Neural cell (in vitro differentiated cells): ENCODE results near the gene KRTAP4-8. TPM values are rescaled to one million over a fixed set of nuclear protein-coding genes. Genes with fewer than 3 reads are reported as not detected.
"Not testable (repeated sequence)": the region's sequence is repeated elsewhere in the genome, so short reads cannot be mapped to it uniquely, and the experiment has no call there.

Source experiments
- H2AFZ ChIP-seq: fragments of 200-600, 300-800 bp; sonication (generic), shearing (Covaris generic); 2 replicates; pipeline ENCODE4 v1.6.0; 2014; ENCODE audit warnings: low read depth, mild to moderate bottlenecking, antibody characterized with exemption, low read length, moderate library complexity
- H3F3A ChIP-seq: fragments of 200-600 bp; shearing (Covaris generic); 2 replicates; pipeline ENCODE4 v1.6.1; 2016; ENCODE audit warnings: mild to moderate bottlenecking, moderate library complexity, mixed read lengths, antibody characterized with exemption, low read length; ENCODE audit not compliant: insufficient read depth, poor library complexity, severe bottlenecking
- H3K27ac ChIP-seq: fragments of 200-600, 300-800 bp; sonication (generic), shearing (Covaris generic); 2 replicates; pipeline ENCODE4 v1.5.1; 2014; ENCODE audit warnings: mild to moderate bottlenecking, low read length, moderate library complexity
- H3K27me3 ChIP-seq: fragments of 300-800, 200-600 bp; sonication (generic), shearing (Covaris generic); 2 replicates; pipeline ENCODE4 v1.6.0; 2014; ENCODE audit warnings: mild to moderate bottlenecking, low read depth, low read length, moderate library complexity; ENCODE audit not compliant: insufficient read depth
- H3K36me3 ChIP-seq: fragments of 300-800, 200-600 bp; sonication (generic), shearing (Covaris generic); 2 replicates; pipeline ENCODE4 v1.5.1; 2014; ENCODE audit warnings: mild to moderate bottlenecking, antibody characterized with exemption, low read length, moderate library complexity; ENCODE audit not compliant: insufficient read depth
- H3K4me2 ChIP-seq: fragments of 300-800, 200-600 bp; sonication (generic), shearing (Covaris generic); 2 replicates; pipeline ENCODE4 v1.6.0; 2014; ENCODE audit warnings: mild to moderate bottlenecking, low read length
- H3K4me3 ChIP-seq: fragments of 300-800, 200-600 bp; sonication (generic), shearing (Covaris generic); 2 replicates; pipeline ENCODE4 v1.5.1; 2014; ENCODE audit warnings: mild to moderate bottlenecking, low read length, moderate library complexity
- H3K79me2 ChIP-seq: fragments of 200-600 bp; shearing (Covaris generic); replicated peaks from 2 replicates; pipeline ENCODE4 v1.6.0; 2014; ENCODE audit warnings: mild to moderate bottlenecking, low read length, moderate library complexity; ENCODE audit not compliant: insufficient read depth
- H3K9ac ChIP-seq: fragments of 300-800, 200-600 bp; sonication (generic), shearing (Covaris generic); 2 replicates; pipeline ENCODE4 v1.6.1; 2016; ENCODE audit warnings: mild to moderate bottlenecking, low read length, mixed read lengths
- H3K9me2 ChIP-seq: fragments of 200-600 bp; shearing (Covaris generic); 2 replicates; pipeline ENCODE4 v1.6.1; 2016; ENCODE audit warnings: mild to moderate bottlenecking, low read length, mixed read lengths; ENCODE audit not compliant: insufficient read depth
- H3K9me3 ChIP-seq: fragments of 200-600, 300-800 bp; sonication (generic), shearing (Covaris generic); 2 replicates; pipeline ENCODE4 v1.6.1; 2016; ENCODE audit warnings: mild to moderate bottlenecking, mixed run types, low read length, moderate library complexity, mixed read lengths
- H4K20me1 ChIP-seq: fragments of 200-600 bp; shearing (Covaris generic); 2 replicates; pipeline ENCODE4 v1.6.1; 2016; ENCODE audit warnings: mild to moderate bottlenecking, mixed run types; ENCODE audit not compliant: insufficient read depth
- CTCF ChIP-seq: fragments of 450-650 bp; IDR thresholded peaks from 2 replicates; pipeline ENCODE4 v1.5.1; 2014; ENCODE audit warnings: antibody characterized with exemption, mild to moderate bottlenecking, moderate library complexity; ENCODE audit not compliant: poor library complexity, severe bottlenecking
- EP300 ChIP-seq: fragments of 450-650 bp; conservative IDR thresholded peaks from 2 replicates; pipeline ENCODE4 v1.6.1; 2014; ENCODE audit warnings: antibody characterized with exemption, mild to moderate bottlenecking, moderate library complexity; ENCODE audit not compliant: poor library complexity, severe bottlenecking
- EZH2 ChIP-seq: fragments of 200-600, 300-800 bp; shearing (Covaris generic), sonication (generic); IDR thresholded peaks from 2 replicates; pipeline ENCODE4 v1.6.1; 2014; ENCODE audit warnings: antibody characterized with exemption, low read length, borderline replicate concordance, mild to moderate bottlenecking; ENCODE audit not compliant: insufficient read depth, poor library complexity, severe bottlenecking
- MXI1 ChIP-seq: fragments of 450-650 bp; conservative IDR thresholded peaks from 2 replicates; pipeline ENCODE4 v1.6.1; 2014; ENCODE audit warnings: antibody characterized with exemption, mild to moderate bottlenecking; ENCODE audit not compliant: poor library complexity, severe bottlenecking
- POLR2AphosphoS5 ChIP-seq: IDR thresholded peaks from 2 replicates; pipeline ENCODE4 v1.6.1; 2012
- RAD21 ChIP-seq: fragments of 450-650 bp; conservative IDR thresholded peaks from 2 replicates; pipeline ENCODE4 v1.6.1; 2014; ENCODE audit warnings: antibody characterized with exemption, mild to moderate bottlenecking, moderate library complexity
- REST ChIP-seq: IDR thresholded peaks from 2 replicates; pipeline ENCODE4 v1.6.1; 2012; ENCODE audit warnings: borderline replicate concordance
- SMC3 ChIP-seq: fragments of 450-650 bp; conservative IDR thresholded peaks from 2 replicates; pipeline ENCODE4 v1.6.1; 2014; ENCODE audit warnings: antibody characterized with exemption, mild to moderate bottlenecking, moderate library complexity; ENCODE audit not compliant: poor library complexity
- TAF1 ChIP-seq: IDR thresholded peaks from 2 replicates; pipeline ENCODE4 v1.6.1; 2012; ENCODE audit warnings: low read depth
- polyA plus RNA-seq: library from polyadenylated mRNA; depleted of rRNA; stranded (reverse); fragments of >200 nt; gene quantifications from 2 replicates; pipeline ENCODE4 v1.2.3, GENCODE V29; 2014

Gene KRTAP4-8
- polyA plus RNA-seq, 1 donor from 2014 or later = not detected

- Histone ChIP-seq H3K36me3 (no peaks in the 10 kb centered on the region), H3K27ac (no peak overlapping the region), H3K9me2 (no peaks in the 10 kb centered on the region), H3K4me3 (no peak overlapping the region), H3K79me2 (no peaks in the 10 kb centered on the region), H3F3A (no peaks in the 10 kb centered on the region), H3K9me3 (no peaks in the 10 kb centered on the region), H2AFZ (no peak overlapping the region), H3K9ac (no peak overlapping the region), H3K27me3 (no peaks in the 10 kb centered on the region), H3K4me2 (no peak overlapping the region), H4K20me1 (no peaks in the 10 kb centered on the region)
- TF ChIP-seq POLR2AphosphoS5 (no peak), CTCF (no peak)
Observed at GRCh38 chr17:41111151-41111885, 13.4 kb upstream of the KRTAP4-8 start.

- H3F3A ChIP-seq, H2AFZ ChIP-seq, H3K36me3 ChIP-seq, H4K20me1 ChIP-seq, H3K9ac ChIP-seq, H3K4me2 ChIP-seq, H3K27me3 ChIP-seq, H3K9me2 ChIP-seq, H3K27ac ChIP-seq, H3K9me3 ChIP-seq, H3K4me3 ChIP-seq, H3K79me2 ChIP-seq: not testable (repeated sequence)
Observed at GRCh38 chr17:41108728-41109386, 10.9 kb upstream of the KRTAP4-8 start.

GRCh38 chr17:41107941-41108450, 10.1 kb upstream of the KRTAP4-8 start:
- Histone ChIP-seq H3K9ac (no peak overlapping the region), H3K4me3 (no peak overlapping the region), H3K4me2 (no peak overlapping the region), H4K20me1 (no peaks in the 10 kb centered on the region), H3K27me3 (no peaks in the 10 kb centered on the region), H3K36me3 (no peaks in the 10 kb centered on the region), H3K9me3 (no peaks in the 10 kb centered on the region), H3K27ac (no peak overlapping the region), H2AFZ (no peak overlapping the region), H3F3A (no peaks in the 10 kb centered on the region), H3K9me2 (no peaks in the 10 kb centered on the region), H3K79me2 (no peaks in the 10 kb centered on the region)
- TF ChIP-seq POLR2AphosphoS5 (no peak), RAD21 (no peak), EP300 (no peak), SMC3 (no peak), EZH2 (no peak), CTCF (no peak), TAF1 (no peak), MXI1 (no peak), REST (no peak)

GRCh38 chr17:41105347-41105746, 7.4 kb upstream of the KRTAP4-8 start, which contains the start of gene KRTAP4-9:
TSS of gene KRTAP4-9 (plus strand) at chr17:41105389. CDS start at chr17:41105389, 0 bp downstream.
- H3K27me3 ChIP-seq, H3K4me2 ChIP-seq, H3F3A ChIP-seq, H3K9me3 ChIP-seq, H3K79me2 ChIP-seq, H2AFZ ChIP-seq, H3K36me3 ChIP-seq, H3K27ac ChIP-seq, H4K20me1 ChIP-seq, H3K9me2 ChIP-seq, H3K9ac ChIP-seq, H3K4me3 ChIP-seq: not testable (repeated sequence)
